Trophoblast cell (in vitro differentiated cells and primary cell): ENCODE results near the gene CEP164. TPM values are rescaled to one million over a fixed set of nuclear protein-coding genes. Genes with fewer than 3 reads are reported as not detected.
A peak's percentile ranks its signal among the peaks of the same experiment; 100 is the strongest.

Source experiments
- DNase-seq, 2 donors: peaks; one replicate each; pipeline ENCODE4 v3.0.0-alpha.2; 2016
- H2AFZ ChIP-seq: 2 replicates; pipeline ENCODE4 v1.6.1; 2013; ENCODE audit warnings: low read length, moderate library complexity, mild to moderate bottlenecking; ENCODE audit not compliant: insufficient read depth, poor library complexity
- H2AK5ac ChIP-seq: 2 replicates; pipeline ENCODE4 v1.6.1; 2013; ENCODE audit warnings: mild to moderate bottlenecking, low read length
- H2BK120ac ChIP-seq: 2 replicates; pipeline ENCODE4 v1.6.1; 2013; ENCODE audit warnings: low read length, mild to moderate bottlenecking, moderate library complexity; ENCODE audit not compliant: insufficient read depth, poor library complexity
- H2BK12ac ChIP-seq: 2 replicates; pipeline ENCODE4 v1.6.1; 2013; ENCODE audit warnings: mild to moderate bottlenecking, low read length, moderate library complexity
- H2BK5ac ChIP-seq: 2 replicates; pipeline ENCODE4 v1.6.1; 2013; ENCODE audit warnings: low read length, low read depth, moderate library complexity, mild to moderate bottlenecking; ENCODE audit not compliant: poor library complexity
- H3K14ac ChIP-seq: 2 replicates; pipeline ENCODE4 v1.6.1; 2013; ENCODE audit warnings: mild to moderate bottlenecking, low read length
- H3K18ac ChIP-seq: 2 replicates; pipeline ENCODE4 v1.6.1; 2013; ENCODE audit warnings: mild to moderate bottlenecking, low read length
- H3K23ac ChIP-seq: 2 replicates; pipeline ENCODE4 v1.6.1; 2013; ENCODE audit warnings: low read length
- H3K27ac ChIP-seq: 2 replicates; pipeline ENCODE4 v1.5.1; 2013; ENCODE audit warnings: low read depth, mild to moderate bottlenecking, inconsistent platforms, low read length, moderate library complexity
- H3K27me3 ChIP-seq: 2 replicates; pipeline ENCODE4 v1.6.1; 2013; ENCODE audit warnings: inconsistent platforms, mild to moderate bottlenecking, low read length, moderate library complexity; ENCODE audit not compliant: insufficient read depth
- H3K36me3 ChIP-seq, 2 experiments: 1 replicate in 1 of 2; 2 replicates in 1 of 2; pipeline ENCODE4 v1.6.1; 2013; ENCODE audit warnings: low read length in 2 of 2, mild to moderate bottlenecking in 2 of 2, moderate library complexity in 1 of 2; ENCODE audit not compliant: insufficient read depth in 2 of 2, control insufficient read depth in 1 of 2
- H3K4ac ChIP-seq: 2 replicates; pipeline ENCODE4 v1.6.1; 2013; ENCODE audit warnings: low read depth, mild to moderate bottlenecking, low read length, moderate library complexity
- H3K4me1 ChIP-seq, 2 experiments: 1 replicate in 1 of 2; 2 replicates in 1 of 2; pipeline ENCODE4 v1.6.1; 2013; ENCODE audit warnings: low read length in 2 of 2, mild to moderate bottlenecking in 2 of 2, moderate library complexity in 1 of 2; ENCODE audit not compliant: insufficient read depth in 2 of 2, control insufficient read depth in 1 of 2
- H3K4me2 ChIP-seq: 2 replicates; pipeline ENCODE4 v1.6.1; 2013; ENCODE audit warnings: inconsistent platforms, mild to moderate bottlenecking, low read length, moderate library complexity
- H3K4me3 ChIP-seq: 2 replicates; pipeline ENCODE4 v1.5.1; 2013; ENCODE audit warnings: mild to moderate bottlenecking, low read depth, low read length, inconsistent platforms
- H3K79me1 ChIP-seq: one replicate; pipeline ENCODE4 v1.6.1; 2013; ENCODE audit warnings: low read length
- H3K79me2 ChIP-seq: 2 replicates; pipeline ENCODE4 v1.6.1; 2013; ENCODE audit warnings: low read length, mild to moderate bottlenecking; ENCODE audit not compliant: control insufficient read depth, insufficient read depth, poor library complexity
- H3K9ac ChIP-seq: 2 replicates; pipeline ENCODE4 v1.6.1; 2013; ENCODE audit warnings: mild to moderate bottlenecking, low read length
- H3K9me3 ChIP-seq: 2 replicates; pipeline ENCODE4 v1.6.1; 2013; ENCODE audit warnings: low read depth, mild to moderate bottlenecking, control low read depth, inconsistent platforms, low read length; ENCODE audit not compliant: insufficient read depth
- H4K12ac ChIP-seq: 2 replicates; pipeline ENCODE4 v1.6.1; 2013; ENCODE audit warnings: low read depth, mild to moderate bottlenecking, low read length, moderate library complexity
- H4K8ac ChIP-seq: 2 replicates; pipeline ENCODE4 v1.6.1; 2013; ENCODE audit warnings: low read depth, mild to moderate bottlenecking, low read length, moderate library complexity
- H4K91ac ChIP-seq: one replicate; pipeline ENCODE4 v1.6.1; 2013; ENCODE audit warnings: low read depth, mild to moderate bottlenecking, low read length, moderate library complexity
- WGBS: extraction: QIAGEN DNeasy Blood & Tissue Kit; methylation state at CpG from one replicate; pipeline ENCODE4 v1.1.7; 2013; ENCODE audit warnings: missing lambda C conversion rate; ENCODE audit not compliant: insufficient read length, insufficient coverage; ENCODE audit errors: extremely low coverage; 5-methylcytosine and 5-hydroxymethylcytosine counted together
- polyA plus RNA-seq: library from polyadenylated mRNA; stranded (reverse); fragments of 200-250 nt; gene quantifications from 2 replicates; pipeline ENCODE4 v1.2.3, GENCODE V29; 2013

The CEP164 gene
- polyA plus RNA-seq = 14.9 and 15.9 TPM in 2 replicates

GRCh38 chr11:117327567-117328374, at the start of gene CEP164:
CEP164 (plus strand) TSS chr11:117327854; CDS start chr11:117338587, 10,733 bp downstream.
- peak within 1 kb of the TSS; percentile 30 for H4K91ac ChIP-seq
- no peaks in the 10 kb centered on the region for H3K79me1 ChIP-seq
- H3K27me3 ChIP-seq = no peaks in the 10 kb centered on the region
- DNase-seq = peak; percentile 94 to 95
- H3K27ac ChIP-seq = peak within 1 kb of the TSS; percentile 35
- peak within 1 kb of the TSS; percentile 91 for H3K4me2 ChIP-seq
- H3K23ac ChIP-seq = no peak within 1 kb of the TSS
- H4K8ac ChIP-seq = peak within 1 kb of the TSS; percentile 63
- no peak within 1 kb of the TSS for H2BK12ac ChIP-seq
- no peak within 1 kb of the TSS for H2AK5ac ChIP-seq
- no peaks in the 10 kb centered on the region for H3K9me3 ChIP-seq
- peak within 1 kb of the TSS; percentile 14 for H3K4ac ChIP-seq
- H3K9ac ChIP-seq = peak within 1 kb of the TSS; percentile 87
- peak within 1 kb of the TSS; percentile 84 for H3K4me3 ChIP-seq
- peak within 1 kb of the TSS; percentile 49 for H2BK120ac ChIP-seq
- H2BK5ac ChIP-seq = no peak within 1 kb of the TSS
- peaks cover 0 to 3% of the 10 kb centered on the region in 2 experiments for H3K4me1 ChIP-seq
- H3K18ac ChIP-seq = peak within 1 kb of the TSS; percentile 33
- H3K79me2 ChIP-seq = no peaks in the 10 kb centered on the region
- no peaks in the 10 kb centered on the region for H3K36me3 ChIP-seq
- H4K12ac ChIP-seq = peak within 1 kb of the TSS; percentile 9
- peak within 1 kb of the TSS; percentile 29 for H3K14ac ChIP-seq
- H2AFZ ChIP-seq = peak within 1 kb of the TSS; percentile 80
- WGBS = 100% methylated on average over 1 of the region's 64 CpGs

DNA sequence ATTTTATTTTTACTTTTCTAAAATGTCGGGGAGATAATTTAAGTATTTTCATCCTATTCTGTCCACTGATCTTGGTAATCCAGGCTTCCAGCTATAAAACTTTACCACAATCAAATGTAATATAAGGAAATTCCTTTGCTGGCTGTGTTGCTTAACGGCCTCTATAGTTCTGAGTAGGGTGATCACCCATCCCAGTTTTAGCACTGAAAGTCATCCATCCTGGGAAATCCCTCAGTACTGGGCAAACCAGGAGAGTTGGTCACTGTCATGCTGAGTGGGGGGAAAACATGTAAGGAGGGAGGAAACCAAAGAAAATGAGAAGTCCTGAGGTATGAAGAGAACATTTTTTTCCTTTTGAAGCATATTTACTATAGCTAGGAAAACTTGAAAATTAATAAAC, 49.3 kb upstream of the CEP164 start:
- Histone ChIP-seq H3K23ac (no peak overlapping the region), H3K36me3 (peaks cover 6 to 10% of the 10 kb centered on the region in 2 experiments), H3K9ac (no peak overlapping the region), H2BK12ac (no peak overlapping the region), H4K12ac (no peak overlapping the region), H3K79me1 (no peaks in the 10 kb centered on the region), H3K4me2 (no peak overlapping the region), H3K18ac (no peak overlapping the region), H2BK5ac (no peak overlapping the region), H3K9me3 (no peaks in the 10 kb centered on the region), H4K91ac (no peak overlapping the region), H3K79me2 (no peaks in the 10 kb centered on the region), H2AFZ (no peak overlapping the region), H4K8ac (no peak overlapping the region), H3K27me3 (no peaks in the 10 kb centered on the region), H3K14ac (no peak overlapping the region), H3K27ac (no peak overlapping the region), H3K4ac (no peak overlapping the region), H2AK5ac (no peak overlapping the region), H3K4me1 (peaks cover 11 to 15% of the 10 kb centered on the region in 2 experiments), H2BK120ac (no peak overlapping the region), H3K4me3 (no peak overlapping the region)
- WGBS = no CpG with 5 or more reads among the region's 2 CpGs
- no peak for DNase-seq

GRCh38 chr11:117279711-117280376, 47.8 kb upstream of the CEP164 start:
- H3K4me1 ChIP-seq = peaks cover 11 to 13% of the 10 kb centered on the region in 2 experiments

DNA sequence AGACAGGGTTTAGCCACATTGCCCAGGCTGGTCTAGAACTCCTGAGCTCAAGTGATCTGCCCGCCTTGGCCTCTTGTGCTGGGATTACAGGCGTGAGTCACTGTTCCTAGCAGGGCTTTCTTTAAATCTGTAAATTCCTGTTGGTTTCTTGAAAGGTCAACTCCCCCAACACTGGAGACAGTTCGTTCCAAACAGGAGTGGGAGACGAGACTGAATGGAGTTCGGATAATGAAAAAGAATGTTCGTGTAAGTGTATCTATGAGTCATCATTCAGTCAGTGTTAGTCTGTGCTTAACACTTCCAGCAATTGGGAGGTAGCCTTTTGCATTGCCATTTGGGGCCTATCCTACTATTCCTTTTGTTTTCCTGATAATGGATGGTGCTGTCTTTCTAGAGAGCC, 46.5 kb upstream of the CEP164 start:
- H2AFZ ChIP-seq = no peak overlapping the region
- no peak overlapping the region for H2BK120ac ChIP-seq
- no peak overlapping the region for H3K4me2 ChIP-seq
- H2AK5ac ChIP-seq = no peak overlapping the region
- H3K23ac ChIP-seq = no peak overlapping the region
- H4K12ac ChIP-seq = no peak overlapping the region
- no peaks in the 10 kb centered on the region for H3K79me2 ChIP-seq
- no peak overlapping the region for H3K4me3 ChIP-seq
- H4K91ac ChIP-seq = no peak overlapping the region
- peak overlapping the region; percentile 72 for H3K27ac ChIP-seq
- no peak overlapping the region for H4K8ac ChIP-seq
- no CpG with 5 or more reads among the region's 6 CpGs for WGBS
- H3K4ac ChIP-seq = no peak overlapping the region
- H3K9ac ChIP-seq = no peak overlapping the region
- H3K36me3 ChIP-seq = peaks cover 9 to 16% of the 10 kb centered on the region in 2 experiments
- no peak overlapping the region for H3K14ac ChIP-seq
- no peaks in the 10 kb centered on the region for H3K79me1 ChIP-seq
- no peak overlapping the region for H2BK12ac ChIP-seq
- no peak overlapping the region for H3K18ac ChIP-seq
- no peak overlapping the region for H2BK5ac ChIP-seq
- peak; percentile 9 to 17 for DNase-seq
- H3K9me3 ChIP-seq = no peaks in the 10 kb centered on the region
- no peaks in the 10 kb centered on the region for H3K27me3 ChIP-seq
- H3K4me1 ChIP-seq = peaks cover 11 to 13% of the 10 kb centered on the region in 2 experiments

More at GRCh38 chr11:117279711-117280376, 47.8 kb upstream of the CEP164 start:
- Histone ChIP-seq H2AFZ (no peak overlapping the region), H3K14ac (no peak overlapping the region), H3K27ac (no peak overlapping the region), H3K79me1 (no peaks in the 10 kb centered on the region), H3K18ac (no peak overlapping the region), H3K79me2 (no peaks in the 10 kb centered on the region), H4K8ac (no peak overlapping the region), H3K4me3 (no peak overlapping the region), H3K9me3 (no peaks in the 10 kb centered on the region), H3K27me3 (no peaks in the 10 kb centered on the region), H3K4me2 (no peak overlapping the region), H2BK12ac (no peak overlapping the region), H3K9ac (no peak overlapping the region), H2BK120ac (no peak overlapping the region), H3K4ac (no peak overlapping the region), H3K23ac (no peak overlapping the region), H4K91ac (no peak overlapping the region), H2BK5ac (no peak overlapping the region), H3K36me3 (peaks cover 8 to 13% of the 10 kb centered on the region in 2 experiments), H2AK5ac (no peak overlapping the region), H4K12ac (no peak overlapping the region)
- no CpG with 5 or more reads among the region's 4 CpGs for WGBS
- peak in 1 of 2 donors; percentile 22 for DNase-seq
